Lung (tissue), 12 donors: ENCODE data around the gene LYRM7. TPM values are rescaled to one million over a fixed set of nuclear protein-coding genes. Genes with fewer than 3 reads are reported as not detected.
"Not testable (repeated sequence)": the region's sequence is repeated elsewhere in the genome, so short reads cannot be mapped to it uniquely, and the experiment has no call there.

Experiments used
- ATAC-seq: fragments of 200-7000 bp; cut with Tn5 transposase; one replicate; pipeline ENCODE4 v1.9.1; 2020; ENCODE audit warnings: moderate number of reproducible peaks; ENCODE audit not compliant: insufficient read depth, low FRiP score
- DNase-seq, 3 donors: peaks; one replicate each; pipeline ENCODE4 v3.0.0-alpha.2; 2013 to 2017
- H3K27ac ChIP-seq, 2 donors: one replicate each; pipeline ENCODE4 v1.5.1; 2013; ENCODE audit warnings: mild to moderate bottlenecking in 2 of 2, moderate library complexity in 2 of 2, control low read depth in 1 of 2, inconsistent platforms in 1 of 2, low read depth in 1 of 2, low read length in 1 of 2
- H3K27me3 ChIP-seq, 3 donors: one replicate each; pipeline ENCODE4 v1.5.1; 2013; ENCODE audit warnings: low read length in 2 of 3; ENCODE audit not compliant: control insufficient read depth in 3 of 3, insufficient read depth in 3 of 3
- H3K36me3 ChIP-seq, 4 donors: one replicate each; pipeline ENCODE4 v1.5.1; 2013; ENCODE audit warnings: low read length in 4 of 4, mild to moderate bottlenecking in 1 of 4, moderate library complexity in 1 of 4; ENCODE audit not compliant: control insufficient read depth in 4 of 4, insufficient read depth in 4 of 4
- H3K4me1 ChIP-seq, 5 donors: one replicate each; pipeline ENCODE4 v1.5.1; 2013; ENCODE audit warnings: low read length in 5 of 5, mild to moderate bottlenecking in 2 of 5, moderate library complexity in 1 of 5; ENCODE audit not compliant: control insufficient read depth in 5 of 5, insufficient read depth in 5 of 5
- H3K4me3 ChIP-seq: one replicate; pipeline ENCODE4 v1.5.1; 2013; ENCODE audit warnings: mild to moderate bottlenecking, control low read depth, moderate library complexity
- H3K9ac ChIP-seq, 2 donors: one replicate each; pipeline ENCODE4 v1.5.1; 2013; ENCODE audit warnings: low read length in 2 of 2, control low read depth in 1 of 2; ENCODE audit not compliant: insufficient read depth in 1 of 2
- H3K9me3 ChIP-seq, 4 donors: one replicate each; pipeline ENCODE4 v1.5.1; 2013; ENCODE audit warnings: low read length in 3 of 4, mild to moderate bottlenecking in 1 of 4, moderate library complexity in 1 of 4; ENCODE audit not compliant: control insufficient read depth in 4 of 4, insufficient read depth in 3 of 4
- WGBS, 2 donors: extraction: QIAGEN DNeasy Blood & Tissue Kit; methylation state at CpG; one replicate each; pipeline ENCODE4 v1.1.7; 2013; 5-methylcytosine and 5-hydroxymethylcytosine counted together
- polyA plus RNA-seq, 2 donors: library from polyadenylated mRNA; stranded (reverse); fragments of 200-250 nt; gene quantifications; one replicate each; pipeline ENCODE4 v1.2.1, GENCODE V29; 2013
- total RNA-seq, 2 donors: library from RNA; depleted of rRNA in 1 of 2; stranded (reverse); fragments of >200 nt in 1 of 2; gene quantifications; one replicate each; pipeline ENCODE4 v1.2.1, GENCODE V29; 2014 to 2021
- TF ChIP-seq, protein P1 (sequence below): IDR thresholded peaks from 2 replicates; pipeline ENCODE4 v1.5.1; 2012; ENCODE audit warnings: mild to moderate bottlenecking; ENCODE audit errors: control extremely low read depth, extremely low read depth
- donor health status: control.
- donor health status: control.
- donor health status: Bipolar disorder and iron deficiency.
- donor health status: healthy.
- donor health status: DM: yes; HTN: yes; CAD: no.

Gene LYRM7
- total and polyA plus RNA-seq, 4 donors = 3.1 to 10.9 (median 4.6) TPM

GRCh38 chr5:131186561-131187256 is 16.0 kb downstream of the LYRM7 start:
- ATAC-seq = no peak
- TF ChIP-seq, protein P1, sequence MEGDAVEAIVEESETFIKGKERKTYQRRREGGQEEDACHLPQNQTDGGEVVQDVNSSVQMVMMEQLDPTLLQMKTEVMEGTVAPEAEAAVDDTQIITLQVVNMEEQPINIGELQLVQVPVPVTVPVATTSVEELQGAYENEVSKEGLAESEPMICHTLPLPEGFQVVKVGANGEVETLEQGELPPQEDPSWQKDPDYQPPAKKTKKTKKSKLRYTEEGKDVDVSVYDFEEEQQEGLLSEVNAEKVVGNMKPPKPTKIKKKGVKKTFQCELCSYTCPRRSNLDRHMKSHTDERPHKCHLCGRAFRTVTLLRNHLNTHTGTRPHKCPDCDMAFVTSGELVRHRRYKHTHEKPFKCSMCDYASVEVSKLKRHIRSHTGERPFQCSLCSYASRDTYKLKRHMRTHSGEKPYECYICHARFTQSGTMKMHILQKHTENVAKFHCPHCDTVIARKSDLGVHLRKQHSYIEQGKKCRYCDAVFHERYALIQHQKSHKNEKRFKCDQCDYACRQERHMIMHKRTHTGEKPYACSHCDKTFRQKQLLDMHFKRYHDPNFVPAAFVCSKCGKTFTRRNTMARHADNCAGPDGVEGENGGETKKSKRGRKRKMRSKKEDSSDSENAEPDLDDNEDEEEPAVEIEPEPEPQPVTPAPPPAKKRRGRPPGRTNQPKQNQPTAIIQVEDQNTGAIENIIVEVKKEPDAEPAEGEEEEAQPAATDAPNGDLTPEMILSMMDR = no peak

DNA sequence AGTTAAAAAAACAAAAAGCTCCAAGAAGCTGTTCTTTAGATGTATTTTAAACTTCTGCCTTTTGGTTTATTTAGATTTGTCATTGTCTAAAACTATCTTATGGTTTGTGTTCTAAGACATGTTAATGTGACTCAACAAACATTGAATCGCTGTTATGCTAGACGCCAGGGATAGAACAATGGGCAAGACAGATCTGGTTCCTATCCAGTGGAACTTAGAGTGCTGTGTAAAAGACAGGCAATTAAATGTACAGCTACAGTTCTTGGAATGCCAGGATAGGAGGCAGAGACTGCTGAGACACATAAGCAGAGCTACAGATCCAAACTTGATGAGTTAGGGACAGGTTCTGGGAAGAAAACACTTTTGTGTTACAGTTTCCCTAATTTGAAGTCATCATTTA is 22.4 kb downstream of the LYRM7 start:
- no peak for DNase-seq
- H3K27ac ChIP-seq = no peak overlapping the region
- no peak for ATAC-seq

More at GRCh38 chr5:131186561-131187256, 16.0 kb downstream of the LYRM7 start:
- DNase-seq = no peak
- Histone ChIP-seq H3K4me1 (no peaks in the 10 kb centered on the region), H3K9ac (no peak overlapping the region), H3K36me3 (peaks cover 3 to 6% (median 4%) of the 10 kb centered on the region in 4 donors), H3K27ac (no peak overlapping the region), H3K9me3 (no peaks in the 10 kb centered on the region), H3K4me3 (no peak overlapping the region), H3K27me3 (no peaks in the 10 kb centered on the region)
- 88 to 94% methylated on average over 3 of the region's 3 CpGs for WGBS, 2 donors

DNA sequence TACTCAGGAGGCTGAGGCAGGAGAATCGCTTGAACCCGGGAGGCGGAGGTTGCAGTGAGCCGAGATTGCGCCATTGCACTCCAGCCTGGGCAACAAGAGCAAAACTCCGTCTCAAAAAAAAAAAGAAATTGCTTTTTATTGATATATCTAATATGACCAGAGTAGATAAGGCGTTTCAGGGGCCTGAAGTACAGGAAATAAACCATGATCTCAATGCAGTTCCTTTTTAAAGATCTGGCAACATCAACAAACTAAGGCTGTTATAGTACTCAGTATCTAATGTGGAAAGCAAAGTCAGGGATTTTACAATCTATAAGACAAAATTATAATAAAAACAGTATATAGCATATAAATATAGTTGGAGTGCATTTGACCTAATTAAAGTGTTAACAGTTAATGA is 23.2 kb downstream of the LYRM7 start:
- not testable (repeated sequence) for H3K4me1 ChIP-seq, H3K9ac ChIP-seq, H3K4me3 ChIP-seq, H3K27me3 ChIP-seq, ATAC-seq, H3K36me3 ChIP-seq, DNase-seq, H3K27ac ChIP-seq, H3K9me3 ChIP-seq
- WGBS, 2 donors = 86% methylated on average over 5 to 6 of the region's 7 CpGs

More for the DNA sequence above, 22.4 kb downstream of the LYRM7 start:
- Histone ChIP-seq H3K27me3 (no peaks in the 10 kb centered on the region), H3K4me3 (no peak overlapping the region), H3K9ac (no peak overlapping the region), H3K4me1 (no peaks in the 10 kb centered on the region), H3K9me3 (no peaks in the 10 kb centered on the region), H3K36me3 (peaks cover 0 to 2% (median under 1%) of the 10 kb centered on the region in 4 donors)
- WGBS, 2 donors = 72 to 89% methylated on average over 2 of the region's 2 CpGs
- TF ChIP-seq, protein P1 = no peak

GRCh38 chr5:131194725-131195124 is 24.0 kb downstream of the LYRM7 start:
- WGBS, 2 donors = 96% methylated on average over 5 of the region's 5 CpGs

More at GRCh38 chr5:131194725-131195124, 24.0 kb downstream of the LYRM7 start:
- Histone ChIP-seq H3K27me3 (no peaks in the 10 kb centered on the region), H3K36me3 (peaks cover 0 to 2% (median 0%) of the 10 kb centered on the region in 4 donors), H3K4me1 (no peaks in the 10 kb centered on the region), H3K4me3 (no peak overlapping the region), H3K9me3 (no peaks in the 10 kb centered on the region), H3K27ac (no peak overlapping the region), H3K9ac (no peak overlapping the region)
- DNase-seq (no peak), ATAC-seq (no peak)
- TF ChIP-seq, protein P1 = no peak
